HG03571 (cell line): ENCODE results near the gene KDM4B.
"Not testable (repeated sequence)": the region's sequence is repeated elsewhere in the genome, so short reads cannot be mapped to it uniquely, and the experiment has no call there.

Source experiments
- ATAC-seq: cut with Tn5 transposase; IDR thresholded peaks from one replicate; pipeline ENCODE4 v1.9.1; 2021; ENCODE audit not compliant: unreplicated experiment

KDM4B gene

DNA sequence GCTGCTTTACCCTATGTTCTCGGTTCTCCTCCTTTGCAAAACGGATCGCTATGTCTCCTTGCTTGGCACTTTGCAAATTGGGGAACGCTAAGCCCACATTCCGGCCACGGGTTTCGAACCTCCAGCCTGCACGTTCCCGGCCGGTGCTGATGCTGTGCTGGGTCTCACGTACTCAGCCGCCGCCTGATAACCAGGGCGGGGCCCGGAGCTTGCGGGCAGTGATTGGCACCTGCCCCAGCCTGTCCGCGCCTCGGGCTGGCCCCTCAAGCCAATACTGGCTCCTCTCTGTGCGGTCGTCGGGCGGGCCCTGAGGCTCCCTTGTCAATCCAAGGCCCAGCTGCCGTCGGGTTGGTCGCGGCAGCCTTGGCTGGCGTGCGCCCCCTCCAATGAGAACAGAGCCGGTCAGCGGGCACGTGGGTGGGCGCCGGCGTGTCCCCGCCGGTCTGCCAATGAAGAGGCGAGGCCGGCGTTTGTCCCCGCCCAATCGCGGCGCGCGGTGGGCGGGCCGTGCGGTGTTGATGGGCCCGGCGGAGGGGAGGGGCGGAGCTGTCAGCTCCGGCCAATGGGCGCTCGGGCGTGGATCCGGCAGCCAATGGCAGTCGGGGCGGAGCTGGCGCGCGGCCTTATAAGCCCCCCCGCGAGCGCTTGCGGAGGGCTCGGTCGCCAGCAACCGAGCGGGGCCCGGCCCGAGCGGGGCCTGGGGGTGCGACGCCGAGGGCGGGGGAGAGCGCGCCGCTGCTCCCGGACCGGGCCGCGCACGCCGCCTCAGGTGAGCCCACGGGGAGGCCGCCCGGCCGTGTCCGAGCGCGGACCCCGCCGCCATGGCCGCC, at the start of gene KDM4B:
Gene KDM4B (plus strand): TSS at position 652 of the 830 bp plus-strand sequence. CDS start 63,778 bp downstream, outside the sequence.
- ATAC-seq, result peak; percentile 89

DNA sequence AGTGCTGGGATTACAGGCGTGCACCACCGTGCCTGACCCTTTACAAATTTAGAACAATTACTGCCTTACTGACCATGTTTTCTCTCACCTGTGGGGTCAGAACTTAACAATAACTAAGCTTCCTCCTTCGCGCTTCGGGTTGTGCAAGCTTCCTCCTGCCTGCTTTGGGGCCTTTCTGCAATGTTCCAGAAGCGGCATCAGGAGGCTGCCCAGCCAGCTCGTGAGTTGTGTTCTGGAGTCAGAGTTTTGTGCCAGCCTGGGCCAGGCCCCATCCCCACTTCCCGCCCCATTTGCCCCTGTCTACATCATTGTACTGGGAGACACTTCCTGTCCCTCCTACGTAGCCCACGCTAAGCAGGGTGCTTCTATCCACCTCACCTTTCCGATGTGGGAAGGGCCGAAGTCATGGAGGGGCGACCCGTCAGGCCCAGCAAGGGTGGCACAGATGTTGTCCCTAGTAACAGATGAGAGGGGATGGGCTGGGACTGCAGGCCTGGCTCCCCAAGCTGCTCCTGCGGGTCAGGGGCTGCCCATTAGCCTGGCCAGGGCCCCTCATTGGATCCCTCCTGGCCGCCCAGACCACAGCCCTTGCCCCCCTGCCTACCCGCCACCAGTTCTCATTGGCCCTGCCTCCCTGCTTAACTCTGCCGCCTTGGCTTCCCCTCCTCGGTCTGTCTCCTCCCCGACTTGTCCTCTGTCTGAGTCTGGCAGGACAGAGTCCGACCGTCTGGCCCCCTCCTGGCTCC, 46.2 kb upstream of the KDM4B start:
- no peak for ATAC-seq

DNA sequence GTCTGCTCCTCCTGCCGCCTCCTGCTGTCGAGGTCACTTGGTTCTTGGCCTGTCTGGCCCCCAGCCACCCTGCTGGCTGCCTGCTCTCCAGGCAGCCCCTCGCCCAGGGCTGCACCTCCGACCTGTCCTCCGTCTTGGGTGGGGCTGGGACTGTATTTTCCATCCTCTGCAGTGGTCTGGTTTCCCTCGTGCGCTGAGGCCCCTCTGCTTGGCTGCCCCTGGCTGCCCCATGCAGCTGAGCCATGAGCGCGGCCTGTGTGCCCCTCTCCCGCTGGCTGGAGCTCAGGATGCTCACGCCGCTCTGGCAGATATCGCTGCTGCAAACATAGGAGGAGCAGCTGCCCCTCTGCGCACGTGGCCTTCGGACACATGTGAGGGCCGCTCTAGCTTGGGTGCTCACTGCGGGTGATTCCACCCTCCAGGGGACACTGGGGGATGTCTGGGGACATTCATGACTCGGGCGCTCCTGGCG, 45.6 kb upstream of the KDM4B start:
- ATAC-seq, result no peak

DNA sequence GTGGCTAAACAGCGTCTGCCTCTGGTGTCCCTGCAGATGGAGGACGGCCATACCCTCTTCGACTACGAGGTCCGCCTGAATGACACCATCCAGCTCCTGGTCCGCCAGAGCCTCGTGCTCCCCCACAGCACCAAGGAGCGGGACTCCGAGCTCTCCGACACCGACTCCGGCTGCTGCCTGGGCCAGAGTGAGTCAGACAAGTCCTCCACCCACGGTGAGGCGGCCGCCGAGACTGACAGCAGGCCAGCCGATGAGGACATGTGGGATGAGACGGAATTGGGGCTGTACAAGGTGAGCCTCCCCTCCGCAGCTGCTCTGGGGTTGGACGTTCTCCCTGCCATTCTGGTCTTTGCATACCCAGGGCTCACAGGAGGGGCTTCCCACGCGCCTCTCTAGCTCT, 39.7 kb upstream of the KDM4B start:
- no peak for ATAC-seq

DNA sequence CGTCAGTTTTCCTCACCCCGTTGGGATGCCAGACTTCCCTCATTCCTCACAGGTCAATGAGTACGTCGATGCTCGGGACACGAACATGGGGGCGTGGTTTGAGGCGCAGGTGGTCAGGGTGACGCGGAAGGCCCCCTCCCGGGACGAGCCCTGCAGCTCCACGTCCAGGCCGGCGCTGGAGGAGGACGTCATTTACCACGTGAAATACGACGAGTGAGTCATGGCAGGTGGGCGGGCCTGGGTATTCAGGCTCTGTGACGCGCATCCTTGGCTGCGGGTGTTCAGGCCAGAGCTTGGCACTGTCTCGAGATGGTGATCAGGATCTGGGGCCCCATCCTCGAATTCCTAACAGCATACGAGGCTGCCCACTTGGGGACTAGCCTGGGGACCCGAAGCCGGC, 38.2 kb upstream of the KDM4B start:
- ATAC-seq, result no peak

DNA sequence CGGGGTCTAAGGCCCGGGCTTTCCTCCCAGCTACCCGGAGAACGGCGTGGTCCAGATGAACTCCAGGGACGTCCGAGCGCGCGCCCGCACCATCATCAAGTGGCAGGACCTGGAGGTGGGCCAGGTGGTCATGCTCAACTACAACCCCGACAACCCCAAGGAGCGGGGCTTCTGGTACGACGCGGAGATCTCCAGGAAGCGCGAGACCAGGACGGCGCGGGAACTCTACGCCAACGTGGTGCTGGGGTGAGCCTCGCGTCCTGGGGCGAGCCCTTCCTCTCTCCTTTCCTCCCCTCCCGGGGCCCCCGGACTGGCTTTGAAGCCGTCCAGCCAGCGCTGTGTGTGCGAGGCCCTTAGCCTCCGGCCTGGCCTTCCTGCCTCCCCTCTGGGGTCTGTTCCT, 36.2 kb upstream of the KDM4B start:
- ATAC-seq, result no peak

DNA sequence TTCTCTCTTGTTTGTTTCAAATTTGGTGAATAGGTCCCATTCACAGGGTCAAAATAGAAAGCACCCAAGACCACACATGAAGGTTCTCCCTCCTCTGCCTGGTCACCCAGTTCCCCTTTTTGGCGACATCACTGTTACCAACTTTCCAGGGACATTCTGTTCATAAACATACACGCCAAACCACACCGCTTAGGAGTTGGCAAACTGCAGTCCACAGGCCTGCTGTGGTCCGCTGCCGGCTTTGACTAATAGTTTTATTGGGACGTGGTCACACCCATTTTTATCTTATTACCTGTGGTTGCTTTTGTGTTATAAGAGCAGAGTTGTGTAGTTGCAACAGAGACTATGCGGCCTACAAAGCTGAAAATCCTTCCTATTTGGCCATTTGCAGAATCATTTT, 35.4 kb upstream of the KDM4B start:
- ATAC-seq, result no peak

DNA sequence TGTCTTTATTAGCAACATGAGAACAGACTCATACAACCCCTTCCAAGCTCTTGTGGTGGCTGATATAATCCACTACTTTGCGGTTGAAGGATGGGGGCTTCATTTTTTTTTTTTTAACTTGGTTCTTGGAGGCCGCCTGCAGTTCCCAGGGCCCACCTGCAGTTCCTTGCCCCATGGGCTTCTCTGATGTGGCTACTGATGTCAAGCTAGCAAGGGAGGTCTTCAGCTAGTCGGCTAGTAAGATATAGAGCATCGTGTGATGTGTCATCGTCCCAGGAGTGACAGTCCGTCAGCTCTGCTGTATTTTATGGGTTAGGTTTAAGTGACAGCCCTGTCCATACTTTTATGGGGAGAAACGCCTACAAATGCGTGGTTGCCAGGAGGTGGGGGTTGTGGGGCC, 33.5 kb upstream of the KDM4B start:
- ATAC-seq, result no peak

DNA sequence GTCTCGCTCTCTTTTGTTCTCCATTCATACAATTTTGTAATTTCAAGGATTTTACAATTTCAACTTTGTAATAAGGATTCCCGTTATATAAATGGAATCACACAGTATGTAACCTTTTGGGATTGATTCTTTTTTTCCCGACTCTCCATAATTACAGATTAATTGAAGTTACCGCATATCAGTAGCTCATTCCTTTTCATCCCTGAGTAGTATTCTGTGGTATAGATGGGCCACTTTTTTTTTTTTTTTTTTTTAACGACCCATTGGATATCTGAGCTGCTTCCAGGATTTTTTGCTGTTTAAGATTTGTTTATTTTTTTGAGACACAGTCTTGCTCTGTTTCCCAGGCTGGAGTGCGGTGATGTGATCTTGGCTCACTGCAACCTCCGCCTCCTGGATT, 31.9 kb upstream of the KDM4B start:
- ATAC-seq, result no peak

DNA sequence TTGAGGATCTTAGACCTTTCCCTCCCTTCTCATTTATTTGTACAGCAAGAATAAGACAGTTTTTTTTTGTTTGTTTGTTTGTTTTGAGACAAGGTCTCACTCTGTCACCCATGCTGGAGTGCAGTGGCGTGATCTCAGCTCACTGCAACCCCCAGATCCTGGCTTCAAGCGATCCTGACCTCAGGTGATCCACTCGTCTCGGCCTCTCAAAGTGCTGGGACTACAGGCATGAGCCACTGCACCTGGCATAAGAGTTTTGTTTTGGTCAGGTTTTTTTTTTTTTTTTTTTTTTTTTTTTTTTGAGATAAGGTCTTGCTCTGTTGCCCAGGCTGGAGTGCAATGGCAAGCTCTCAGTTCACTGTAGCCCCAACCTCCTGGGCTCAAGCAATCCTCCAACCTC, 30.5 kb upstream of the KDM4B start:
- ATAC-seq, result not testable (repeated sequence)

DNA sequence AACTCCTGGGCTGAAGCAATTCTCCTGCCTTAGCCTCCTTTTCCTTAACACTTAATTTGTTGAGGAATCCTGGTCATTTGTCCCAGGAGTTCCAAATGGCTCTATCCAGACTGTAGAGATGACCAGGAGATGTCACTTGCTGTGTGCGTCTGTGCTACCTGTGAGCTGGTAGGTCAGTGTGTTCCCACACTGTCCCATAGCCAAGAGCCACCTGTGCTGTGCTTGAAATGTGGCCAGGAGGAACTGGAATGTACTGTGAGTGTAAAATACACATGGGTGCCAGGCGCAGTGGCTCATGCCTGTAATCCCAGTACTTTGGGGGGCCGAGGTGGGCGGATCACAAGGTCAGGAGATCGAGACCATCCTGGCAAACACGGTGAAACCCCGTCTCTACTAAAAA, 29.4 kb upstream of the KDM4B start:
- ATAC-seq, result no peak

DNA sequence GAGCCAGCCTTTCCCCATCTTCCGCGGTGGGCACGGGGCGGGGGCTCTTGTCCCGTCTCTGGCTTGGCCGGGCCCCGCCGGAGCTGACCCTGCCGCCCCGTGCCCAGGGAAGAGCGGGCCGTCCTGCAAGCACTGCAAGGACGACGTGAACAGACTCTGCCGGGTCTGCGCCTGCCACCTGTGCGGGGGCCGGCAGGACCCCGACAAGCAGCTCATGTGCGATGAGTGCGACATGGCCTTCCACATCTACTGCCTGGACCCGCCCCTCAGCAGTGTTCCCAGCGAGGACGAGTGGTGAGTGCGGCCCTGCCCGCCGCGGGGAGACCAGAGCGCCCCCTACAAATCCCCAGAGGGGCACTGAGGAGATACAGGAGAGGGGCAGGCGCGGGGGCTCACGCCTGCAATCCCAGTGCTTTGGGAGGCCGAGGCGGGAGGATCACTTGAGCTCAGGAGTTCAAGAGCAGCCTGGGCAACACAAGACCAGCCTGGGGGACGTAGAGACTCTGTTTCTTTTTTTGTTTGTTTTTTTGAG, 27.2 kb upstream of the KDM4B start:
- not testable (repeated sequence) for ATAC-seq

DNA sequence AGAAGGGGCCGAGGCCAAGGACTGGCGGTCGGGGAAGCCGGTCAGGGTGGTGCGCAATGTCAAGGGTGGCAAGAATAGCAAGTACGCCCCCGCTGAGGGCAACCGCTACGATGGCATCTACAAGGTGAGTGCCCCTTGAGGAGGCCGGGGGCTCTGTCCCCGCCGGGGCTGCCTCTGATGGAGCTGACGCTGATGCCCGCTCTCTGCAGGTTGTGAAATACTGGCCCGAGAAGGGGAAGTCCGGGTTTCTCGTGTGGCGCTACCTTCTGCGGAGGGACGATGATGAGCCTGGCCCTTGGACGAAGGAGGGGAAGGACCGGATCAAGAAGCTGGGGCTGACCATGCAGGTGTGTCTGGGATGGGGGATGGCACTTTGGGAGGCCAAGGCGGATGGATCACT, 18.3 kb upstream of the KDM4B start:
- not testable (repeated sequence) for ATAC-seq

DNA sequence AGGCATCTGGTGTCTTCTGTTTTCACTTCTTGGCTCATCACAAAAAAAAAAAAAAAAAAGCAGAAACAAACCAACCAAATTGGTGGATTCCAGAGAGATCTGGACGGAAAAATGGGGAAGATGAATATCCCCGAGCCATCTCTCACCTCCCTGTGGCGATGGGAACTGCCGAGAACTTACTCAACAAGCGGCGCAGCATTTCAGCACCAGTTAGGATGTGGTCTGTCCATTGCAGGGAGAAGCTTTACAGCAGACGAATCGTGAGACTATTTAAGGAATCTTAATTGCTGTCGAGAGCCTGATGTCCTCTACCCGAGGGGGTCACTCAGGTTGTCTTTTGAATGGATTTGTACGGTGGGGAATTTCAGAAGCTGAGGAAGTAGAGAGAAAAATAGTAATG, 17.3 kb upstream of the KDM4B start:
- ATAC-seq, result no peak

DNA sequence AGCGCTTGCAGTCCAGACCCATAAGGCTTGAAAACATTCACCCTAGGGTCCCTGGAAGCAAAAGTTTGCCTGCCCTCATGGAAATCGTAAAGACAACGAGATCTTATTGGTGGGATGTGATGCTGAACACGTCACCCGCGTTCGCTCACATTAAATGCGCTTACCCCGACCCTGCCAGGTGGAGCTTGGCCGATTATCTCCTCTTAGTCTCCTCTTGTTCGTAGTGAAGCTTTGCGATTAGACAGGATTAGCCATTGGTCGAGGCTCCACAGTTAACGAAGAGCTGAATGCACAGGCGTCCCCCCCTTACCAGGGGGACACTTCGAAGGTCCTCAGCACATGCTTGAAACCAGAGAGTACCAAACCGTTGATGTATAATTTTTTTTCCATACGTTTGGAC, 16.0 kb upstream of the KDM4B start:
- no peak for ATAC-seq

DNA sequence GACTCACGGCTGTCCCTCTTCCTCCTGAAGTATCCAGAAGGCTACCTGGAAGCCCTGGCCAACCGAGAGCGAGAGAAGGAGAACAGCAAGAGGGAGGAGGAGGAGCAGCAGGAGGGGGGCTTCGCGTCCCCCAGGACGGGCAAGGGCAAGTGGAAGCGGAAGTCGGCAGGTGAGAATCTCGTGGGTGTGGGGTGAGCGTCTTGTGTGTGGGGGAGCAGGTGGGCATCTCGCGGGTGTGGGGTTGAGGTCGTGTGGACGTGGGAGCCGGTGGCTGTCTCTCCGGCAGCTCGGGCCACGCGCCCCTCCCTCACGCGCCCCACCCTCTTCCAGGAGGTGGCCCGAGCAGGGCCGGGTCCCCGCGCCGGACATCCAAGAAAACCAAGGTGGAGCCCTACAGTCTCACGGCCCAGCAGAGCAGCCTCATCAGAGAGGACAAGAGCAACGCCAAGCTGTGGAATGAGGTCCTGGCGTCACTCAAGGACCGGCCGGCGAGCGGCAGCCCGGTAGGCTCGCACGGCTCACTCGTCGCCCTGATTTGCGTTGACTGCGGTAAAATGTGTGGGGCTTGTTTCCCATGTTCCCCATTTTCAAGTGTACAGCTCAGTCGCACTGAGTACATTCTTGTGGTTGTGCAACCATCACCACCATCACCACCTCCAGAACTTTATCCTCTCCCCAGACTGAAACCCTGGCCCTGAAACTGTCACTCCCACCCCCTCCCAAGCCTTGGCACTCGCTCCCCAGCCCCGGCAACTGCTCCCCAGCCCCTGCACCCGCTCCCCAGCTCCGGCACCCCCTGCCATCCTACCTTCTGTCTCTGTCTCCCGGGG, 14.4 kb upstream of the KDM4B start:
- not testable (repeated sequence) for ATAC-seq

DNA sequence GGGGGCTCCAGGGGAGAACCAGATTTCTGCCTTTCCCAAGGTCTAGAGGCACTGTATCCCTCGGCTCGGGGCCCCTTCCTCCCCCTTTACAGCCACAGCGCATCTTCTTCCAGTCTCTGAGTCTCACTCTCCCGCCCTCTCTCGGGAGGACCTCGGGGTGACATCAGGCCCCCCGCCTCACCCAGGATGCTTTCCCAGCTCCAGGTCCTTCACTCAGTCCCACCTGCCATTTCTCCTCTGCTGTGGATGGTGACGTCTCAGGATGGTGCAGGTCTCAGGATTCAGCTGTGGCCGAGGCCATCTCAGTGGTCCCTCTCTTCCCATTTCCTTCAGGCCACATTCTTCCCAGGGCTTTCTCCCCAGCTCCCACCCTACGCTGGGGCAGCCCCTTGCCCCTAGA, 13.6 kb upstream of the KDM4B start:
- ATAC-seq, result no peak

DNA sequence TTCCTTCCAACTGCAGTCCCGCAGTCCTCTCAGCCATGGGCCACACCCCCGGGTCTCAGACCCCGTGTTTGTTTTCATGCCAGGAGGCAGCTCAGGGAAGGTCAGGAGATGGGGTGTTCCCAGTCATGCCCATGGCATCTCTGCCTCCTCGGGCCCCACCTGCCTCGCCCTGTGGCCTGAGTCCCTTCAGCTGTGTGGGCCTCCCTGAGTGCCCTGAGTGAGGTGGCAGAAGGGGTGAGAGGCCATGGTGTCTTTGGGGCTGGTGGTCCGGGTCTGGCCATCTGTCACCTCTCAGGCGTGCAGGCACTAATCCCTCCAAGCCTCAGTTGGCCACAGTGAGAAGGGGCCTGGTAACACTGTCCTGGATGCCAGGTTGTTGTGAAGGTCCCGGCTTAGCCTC, 10.9 kb upstream of the KDM4B start:
- no peak for ATAC-seq

DNA sequence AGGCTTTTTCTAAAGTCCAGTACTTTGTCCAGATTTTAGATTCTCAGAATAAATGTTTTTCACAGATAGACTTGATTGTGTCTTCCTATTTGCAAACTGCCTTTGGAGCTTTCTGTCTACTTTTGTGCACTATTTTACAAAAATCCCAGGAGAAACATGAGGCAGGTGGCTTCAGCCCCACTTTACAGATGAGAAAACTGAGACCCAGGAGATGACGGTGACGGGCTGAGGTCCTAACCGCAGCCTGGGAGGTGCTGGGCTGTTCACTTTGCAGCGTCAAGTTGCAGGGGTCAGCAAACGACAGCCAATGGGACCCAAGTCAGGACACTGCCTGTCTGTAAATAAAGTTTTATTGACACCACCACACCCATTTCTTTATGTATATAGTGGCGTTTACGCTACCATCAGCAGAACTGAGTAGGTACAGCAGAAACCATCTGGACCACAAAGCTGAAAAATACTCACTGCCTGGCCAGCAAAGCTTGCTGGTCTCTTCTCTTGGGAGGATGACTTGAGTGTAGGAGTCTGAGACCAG, 6.8 kb upstream of the KDM4B start:
- no peak for ATAC-seq

DNA sequence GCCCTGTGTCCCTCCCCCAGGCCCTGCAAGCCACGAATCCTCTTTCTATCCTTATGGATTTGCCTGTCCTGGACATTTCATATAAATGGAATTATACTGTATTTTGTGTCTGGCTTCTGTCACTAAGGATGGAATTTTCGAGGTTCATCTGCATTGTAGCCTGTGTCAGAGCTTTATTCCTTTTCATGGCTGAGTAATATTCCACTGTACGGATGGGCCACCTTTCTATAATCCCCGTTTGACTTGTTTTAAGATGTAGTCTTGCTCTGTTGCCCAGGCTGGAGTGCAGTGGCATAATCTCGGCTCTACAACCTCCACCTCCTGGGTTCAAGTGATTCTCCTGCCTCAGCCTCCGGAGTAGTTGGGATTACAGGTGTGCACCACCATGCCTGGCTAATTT, 3.9 kb upstream of the KDM4B start:
- no peak for ATAC-seq

DNA sequence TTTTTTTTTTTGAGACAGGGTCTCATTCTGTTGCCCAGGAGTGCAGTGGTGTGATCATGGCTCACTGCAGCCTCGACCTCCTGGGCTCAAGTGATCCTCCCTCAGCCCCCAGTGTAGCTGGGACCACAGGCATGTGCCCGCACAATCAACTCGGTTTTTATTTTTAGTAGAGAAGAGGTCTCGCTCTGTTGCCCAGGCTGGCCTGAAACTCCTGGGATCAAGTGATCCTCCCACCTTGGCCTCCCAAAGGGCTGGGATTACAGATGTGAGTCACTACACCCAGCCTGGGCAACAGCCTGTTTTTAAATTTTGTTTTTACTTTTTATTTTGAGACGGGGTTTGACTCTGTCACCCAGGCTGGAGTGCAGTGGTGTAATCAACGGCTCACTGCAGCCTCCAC, 2.3 kb upstream of the KDM4B start:
- no peak for ATAC-seq
